Suprapubic skin (tissue), 4 donors: ENCODE measurements around the gene HELZ2. TPM values are rescaled to one million over a fixed set of nuclear protein-coding genes. Genes with fewer than 3 reads are reported as not detected.

Source experiments
- DNase-seq, 2 donors: peaks; one replicate each; pipeline ENCODE4 v3.0.0-alpha.2; 2019; ENCODE audit warnings: low spot score in 2 of 2
- H3K27ac ChIP-seq: fragments of 200-600 bp; sonication (generic); one replicate; pipeline ENCODE4 v1.5.1; 2019
- H3K27me3 ChIP-seq: fragments of 200-600 bp; sonication (generic); one replicate; pipeline ENCODE4 v1.5.1; 2019
- H3K36me3 ChIP-seq: fragments of 200-600 bp; sonication (generic); one replicate; pipeline ENCODE4 v1.5.1; 2019
- H3K4me1 ChIP-seq: fragments of 200-600 bp; sonication (generic); one replicate; pipeline ENCODE4 v1.5.1; 2019
- H3K4me3 ChIP-seq: fragments of 200-600 bp; sonication (generic); one replicate; pipeline ENCODE4 v1.5.1; 2019; ENCODE audit warnings: mild to moderate bottlenecking
- H3K9me3 ChIP-seq: fragments of 200-600 bp; sonication (generic); one replicate; pipeline ENCODE4 v1.5.1; 2019
- EP300 ChIP-seq: sonication (generic); formaldehyde crosslinking; IDR thresholded peaks from one replicate; pipeline ENCODE4 v1.6.1; 2017; ENCODE audit warnings: antibody characterized with exemption
- POLR2A ChIP-seq, 2 donors: fragments of 450-650 bp; IDR thresholded peaks; one replicate each; pipeline ENCODE4 v1.6.1; 2017; ENCODE audit warnings: antibody characterized with exemption in 2 of 2, mild to moderate bottlenecking in 2 of 2, moderate library complexity in 2 of 2
- POLR2AphosphoS5 ChIP-seq, 3 donors: sonication (generic); formaldehyde crosslinking; IDR thresholded peaks; one replicate each; pipeline ENCODE4 v1.6.1; 2017; ENCODE audit warnings: antibody characterized with exemption in 3 of 3
- WGBS: methylation state at CpG from one replicate; pipeline ENCODE4 v1.1.5; 2018; 5-methylcytosine and 5-hydroxymethylcytosine counted together
- total RNA-seq, 4 donors: library from RNA; depleted of rRNA; stranded (reverse); fragments of >200 nt; gene quantifications; one replicate each; pipeline ENCODE4 v1.1.0, GENCODE V29; 2016
- TF ChIP-seq, protein P1 (sequence below), 2 donors: fragments of 200-600 bp in 1 of 2; fragments of 450-650 bp in 1 of 2; sonication (generic) in 1 of 2; IDR thresholded peaks; one replicate each; pipeline ENCODE4 v1.5.1; 2016 to 2019; ENCODE audit warnings: antibody characterized with exemption in 2 of 2, mild to moderate bottlenecking in 1 of 2, moderate library complexity in 1 of 2

Gene HELZ2
- total RNA-seq, 4 donors from 2014 or later: 22.8 to 36.6 (median 31.8) TPM

DNA sequence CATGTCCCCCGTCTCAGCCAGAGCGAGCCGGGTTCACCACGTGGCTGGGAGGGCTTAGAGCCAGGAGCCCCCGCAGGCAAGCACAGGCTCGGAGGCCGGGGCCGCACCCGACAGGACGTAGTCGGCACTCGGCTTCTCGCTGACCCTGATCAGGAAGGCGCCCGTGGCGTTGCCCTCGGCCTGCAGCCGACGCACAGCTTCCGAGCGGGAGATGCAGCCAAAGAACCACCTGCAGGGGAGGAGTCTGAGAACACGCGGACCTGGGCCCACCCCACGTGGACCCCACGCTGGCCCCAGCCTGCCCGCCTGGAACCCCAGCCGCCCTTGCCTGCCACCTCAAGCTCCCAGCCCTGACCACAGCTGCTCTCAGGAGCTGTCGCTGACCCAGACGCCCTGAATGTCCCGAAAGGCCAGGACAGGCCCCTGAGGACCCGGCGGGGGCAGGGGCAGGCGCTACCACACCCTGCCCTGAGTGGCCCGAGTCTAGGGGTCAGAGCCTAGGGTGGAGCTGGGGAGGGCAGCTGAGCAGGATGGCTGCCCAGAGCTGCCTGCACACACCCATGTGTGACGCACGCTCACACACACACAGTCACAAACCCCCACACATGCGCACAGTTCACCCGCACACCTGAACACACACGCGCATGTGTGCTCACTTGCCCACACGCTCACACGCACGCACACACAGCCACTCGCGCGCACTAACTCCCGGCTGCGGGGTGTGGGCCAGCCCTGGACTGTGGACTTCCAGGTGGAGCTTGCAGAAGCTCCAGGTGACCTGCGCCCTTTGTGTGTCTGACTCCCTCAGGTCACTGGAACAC is 39.0 kb downstream of the HELZ2 start:
- no peaks in the 10 kb centered on the region for H3K36me3 ChIP-seq
- no peaks in the 10 kb centered on the region for H3K9me3 ChIP-seq
- peak overlapping the region; percentile 80 for H3K27ac ChIP-seq
- peaks cover 65% of the 10 kb centered on the region for H3K4me1 ChIP-seq
- no peak for TF ChIP-seq POLR2A (IDR thresholded peaks at IDR 0.05)
- TF ChIP-seq POLR2AphosphoS5 (IDR thresholded peaks at IDR 0.05): no peak
- TF ChIP-seq EP300: no peak
- TF ChIP-seq, protein P1, sequence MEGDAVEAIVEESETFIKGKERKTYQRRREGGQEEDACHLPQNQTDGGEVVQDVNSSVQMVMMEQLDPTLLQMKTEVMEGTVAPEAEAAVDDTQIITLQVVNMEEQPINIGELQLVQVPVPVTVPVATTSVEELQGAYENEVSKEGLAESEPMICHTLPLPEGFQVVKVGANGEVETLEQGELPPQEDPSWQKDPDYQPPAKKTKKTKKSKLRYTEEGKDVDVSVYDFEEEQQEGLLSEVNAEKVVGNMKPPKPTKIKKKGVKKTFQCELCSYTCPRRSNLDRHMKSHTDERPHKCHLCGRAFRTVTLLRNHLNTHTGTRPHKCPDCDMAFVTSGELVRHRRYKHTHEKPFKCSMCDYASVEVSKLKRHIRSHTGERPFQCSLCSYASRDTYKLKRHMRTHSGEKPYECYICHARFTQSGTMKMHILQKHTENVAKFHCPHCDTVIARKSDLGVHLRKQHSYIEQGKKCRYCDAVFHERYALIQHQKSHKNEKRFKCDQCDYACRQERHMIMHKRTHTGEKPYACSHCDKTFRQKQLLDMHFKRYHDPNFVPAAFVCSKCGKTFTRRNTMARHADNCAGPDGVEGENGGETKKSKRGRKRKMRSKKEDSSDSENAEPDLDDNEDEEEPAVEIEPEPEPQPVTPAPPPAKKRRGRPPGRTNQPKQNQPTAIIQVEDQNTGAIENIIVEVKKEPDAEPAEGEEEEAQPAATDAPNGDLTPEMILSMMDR (IDR thresholded peaks at IDR 0.05): no peak
- DNase-seq: no peak
- WGBS: 31% methylated on average over 17 of the region's 49 CpGs
- H3K4me3 ChIP-seq: peak overlapping the region; percentile 27
- H3K27me3 ChIP-seq: peaks cover 7% of the 10 kb centered on the region

DNA sequence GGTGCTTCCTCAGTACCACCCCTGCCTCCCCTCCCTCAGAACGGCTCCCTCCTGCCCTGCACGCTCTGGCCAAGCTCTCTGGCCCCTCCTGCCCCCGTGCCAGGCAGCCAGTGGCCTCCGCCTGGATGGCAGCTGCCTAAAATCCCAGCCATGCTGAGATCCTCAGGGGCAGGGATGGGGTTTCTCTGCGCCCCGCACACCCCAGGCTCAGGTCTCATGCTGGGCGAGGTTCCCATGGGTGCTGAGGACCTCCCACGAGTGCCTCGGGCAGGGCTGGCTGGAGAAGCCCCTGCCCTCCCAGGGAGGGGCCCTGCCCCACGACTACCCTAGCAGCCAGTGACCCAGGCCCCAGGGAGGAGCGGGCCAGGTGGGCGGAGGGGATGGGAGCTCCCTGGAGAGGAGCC is 39.6 kb downstream of the HELZ2 start:
- Histone ChIP-seq H3K36me3 (no peaks in the 10 kb centered on the region), H3K4me3 (peak overlapping the region; percentile 27), H3K27me3 (peaks cover 7% of the 10 kb centered on the region), H3K27ac (peak overlapping the region; percentile 80), H3K9me3 (no peaks in the 10 kb centered on the region), H3K4me1 (peaks cover 60% of the 10 kb centered on the region)
- TF ChIP-seq EP300 (no peak), POLR2A (IDR thresholded peaks at IDR 0.05) (no peak), POLR2AphosphoS5 (IDR thresholded peaks at IDR 0.05) (no peak)
- TF ChIP-seq, protein P1 (IDR thresholded peaks at IDR 0.05): no peak
- 20% methylated on average over 1 of the region's 12 CpGs for WGBS
- no peak for DNase-seq

DNA sequence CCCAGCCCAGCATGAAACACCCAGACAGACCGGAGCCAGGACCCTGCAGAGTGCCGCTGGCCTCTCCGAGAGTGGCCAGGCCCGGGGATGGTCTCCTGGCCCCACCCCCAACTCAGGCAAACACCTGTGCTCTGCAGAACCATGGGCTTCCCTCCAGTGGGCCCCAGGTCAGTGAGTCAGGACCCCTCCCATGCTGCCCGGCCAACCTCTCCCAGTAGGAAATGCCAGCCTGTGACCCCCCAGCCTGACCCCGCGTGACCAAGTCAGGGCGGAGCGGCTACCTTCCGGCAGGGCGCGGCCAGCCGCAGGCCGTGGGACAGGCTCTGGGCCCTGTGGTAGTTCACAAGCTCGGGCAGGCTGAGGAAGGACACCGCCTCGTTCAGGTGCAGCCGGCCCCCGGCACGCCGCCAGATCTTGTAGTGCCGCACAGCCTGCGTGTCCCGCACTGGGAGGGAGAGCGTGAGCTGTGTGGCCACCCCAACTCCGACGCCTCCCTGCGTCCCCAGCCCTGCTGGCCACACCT is 40.1 kb downstream of the HELZ2 start:
- H3K27me3 ChIP-seq: peaks cover 7% of the 10 kb centered on the region
- H3K36me3 ChIP-seq: no peaks in the 10 kb centered on the region
- no peak for DNase-seq
- H3K27ac ChIP-seq: peak overlapping the region; percentile 80
- no peak overlapping the region for H3K4me3 ChIP-seq
- H3K9me3 ChIP-seq: no peaks in the 10 kb centered on the region
- WGBS: 58% methylated on average over 4 of the region's 28 CpGs
- H3K4me1 ChIP-seq: peaks cover 55% of the 10 kb centered on the region
- no peak for TF ChIP-seq POLR2A (IDR thresholded peaks at IDR 0.05)
- no peak for TF ChIP-seq POLR2AphosphoS5 (IDR thresholded peaks at IDR 0.05)

DNA sequence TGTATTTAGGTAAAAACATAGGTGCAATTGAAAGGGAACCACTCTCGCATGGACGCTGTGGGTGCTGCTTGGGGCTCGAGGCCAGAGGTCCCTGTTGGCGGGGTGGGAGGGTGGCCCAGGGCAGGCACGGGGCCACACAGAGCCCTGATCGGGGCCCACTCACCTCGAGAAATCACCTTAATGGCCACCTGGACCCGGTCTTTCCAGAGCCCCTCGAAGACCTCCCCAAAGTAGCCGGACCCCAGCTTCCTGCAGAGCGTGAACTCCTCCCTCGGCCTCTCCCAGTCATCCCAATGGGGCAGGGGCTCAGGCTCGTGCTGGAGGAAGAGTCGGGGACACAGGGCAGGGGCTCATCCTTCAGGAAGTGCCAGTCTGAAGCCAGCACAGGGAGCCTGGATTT is 40.7 kb downstream of the HELZ2 start:
- WGBS: 90% methylated on average over 6 of the region's 14 CpGs
- Histone ChIP-seq H3K4me3 (no peak overlapping the region), H3K9me3 (no peaks in the 10 kb centered on the region), H3K36me3 (no peaks in the 10 kb centered on the region), H3K4me1 (peaks cover 50% of the 10 kb centered on the region), H3K27ac (no peak overlapping the region), H3K27me3 (peaks cover 7% of the 10 kb centered on the region)
- TF ChIP-seq POLR2AphosphoS5 (IDR thresholded peaks at IDR 0.05) (no peak), POLR2A (IDR thresholded peaks at IDR 0.05) (no peak), EP300 (no peak)
- TF ChIP-seq, protein P1 (IDR thresholded peaks at IDR 0.05): no peak
- peak in 1 of 2 donors; percentile 61 for DNase-seq

DNA sequence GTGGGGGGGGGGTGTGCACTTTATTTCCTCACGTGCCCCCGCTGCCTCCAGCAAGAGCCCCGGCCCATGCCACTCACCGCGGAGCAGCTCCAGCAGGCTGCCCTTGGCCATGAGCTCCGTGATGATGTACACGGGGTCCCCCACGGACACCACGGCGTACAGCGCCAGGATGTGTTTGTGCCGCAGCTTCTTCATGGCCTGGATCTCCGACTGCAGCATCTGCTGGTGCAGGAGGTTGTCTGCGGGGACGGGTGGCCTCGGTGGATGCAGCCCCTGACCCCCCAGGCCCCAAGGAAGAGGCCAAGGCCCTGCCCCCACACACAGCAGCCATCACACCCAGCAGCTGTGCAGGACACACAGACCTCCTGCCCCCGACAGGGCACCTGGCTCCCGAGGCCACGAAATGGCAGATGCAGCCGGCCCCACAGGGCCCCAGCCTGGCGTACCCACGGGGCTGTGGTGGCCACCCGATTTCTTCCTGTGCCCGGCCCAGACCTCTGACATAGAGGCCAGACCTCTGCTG is 41.5 kb downstream of the HELZ2 start:
- TF ChIP-seq EP300 (no peak), POLR2AphosphoS5 (IDR thresholded peaks at IDR 0.05) (no peak), POLR2A (IDR thresholded peaks at IDR 0.05) (no peak)
- TF ChIP-seq, protein P1 (IDR thresholded peaks at IDR 0.05): no peak
- peak in 1 of 2 donors; percentile 55 for DNase-seq
- Histone ChIP-seq H3K36me3 (no peaks in the 10 kb centered on the region), H3K4me1 (peaks cover 41% of the 10 kb centered on the region), H3K4me3 (no peak overlapping the region), H3K27me3 (peaks cover 7% of the 10 kb centered on the region), H3K27ac (no peak overlapping the region), H3K9me3 (no peaks in the 10 kb centered on the region)
- WGBS: 79% methylated on average over 8 of the region's 24 CpGs
